HCT116 (cell line): ENCODE results near the gene BBX. TPM values are rescaled to one million over a fixed set of nuclear protein-coding genes. Genes with fewer than 3 reads are reported as not detected.

Experiments used
- ATAC-seq: fragments of 200-7000 bp; cut with Tn5 transposase; 2 replicates; pipeline ENCODE4 v1.9.1; 2020; ENCODE audit warnings: mild to moderate bottlenecking, moderate library complexity
- BruUV-seq: library from RNA; stranded (reverse); fragments of 400-500 nt; replicated peaks from 2 replicates; lab custom pipeline; 2021; lab: Mats Ljungman, UMichigan
- CTCF ChIA-PET: fragments of 300-600 bp; sonication (Branson Sonifier 250); formaldehyde crosslinking; loops from one replicate; lab custom pipeline; 2021; ENCODE audit warnings: antibody characterized with exemption; lab: Charles Lee
- POLR2A ChIA-PET: fragments of 300-600, 350-600 bp; sonication (Branson Sonifier 250); formaldehyde crosslinking; loops from one replicate; lab custom pipeline; 2021; ENCODE audit warnings: antibody characterized with exemption; lab: Charles Lee
- RAD21 ChIA-PET, 2 experiments: fragments of 300-600 bp; sonication (Branson Sonifier 250); formaldehyde crosslinking; loops; one replicate each; lab custom pipeline; 2023; ENCODE audit warnings: low total read pairs in 2 of 2; ENCODE audit not compliant: uncharacterized antibody in 2 of 2, unreplicated experiment in 2 of 2, low non-redundant PET in 1 of 2; lab: Charles Lee
- DNase-seq: peaks from one replicate; pipeline ENCODE4 v3.0.0-alpha.2; 2010; ENCODE audit warnings: low read depth, low spot score
- H2AFZ ChIP-seq: fragments of 200-600 bp; shearing (Covaris generic), sonication (generic); 2 replicates; pipeline ENCODE4 v1.6.1; 2017; ENCODE audit warnings: low read depth, mixed run types, mixed read lengths, antibody characterized with exemption, low read length; ENCODE audit not compliant: poor library complexity, severe bottlenecking
- H3K27ac ChIP-seq: 2 replicates; pipeline ENCODE4 v1.5.1; 2012; ENCODE audit warnings: low read depth, low read length
- H3K27me3 ChIP-seq: fragments of 200-600 bp; sonication (generic); 2 replicates; pipeline ENCODE4 v1.6.1; 2016; ENCODE audit warnings: mixed run types, low read length, mixed read lengths; ENCODE audit not compliant: insufficient read depth
- H3K36me3 ChIP-seq, 2 experiments: fragments of 200-500 bp in 1 of 2; fragments of 200-600 bp in 1 of 2; sonication (Bioruptor generic) in 1 of 2; sonication (generic) in 1 of 2; 2 replicates each; pipeline versions ENCODE4 v1.5.1 to v1.6.1; 2014 to 2016; ENCODE audit warnings: low read length in 2 of 2, inconsistent platforms in 1 of 2, mixed read lengths in 1 of 2, mixed run types in 1 of 2; ENCODE audit not compliant: insufficient read depth in 2 of 2, control insufficient read depth in 1 of 2
- H3K4me1 ChIP-seq, 2 experiments: fragments of 200-600 bp in 1 of 2; sonication (generic) in 1 of 2; 2 replicates each; pipeline versions ENCODE4 v1.5.1 to v1.6.1; 2012 to 2017; ENCODE audit warnings: low read length in 2 of 2, inconsistent platforms in 1 of 2, mild to moderate bottlenecking in 1 of 2, mixed read lengths in 1 of 2, mixed run types in 1 of 2, moderate library complexity in 1 of 2; ENCODE audit not compliant: insufficient read depth in 2 of 2, control insufficient read depth in 1 of 2
- H3K4me2 ChIP-seq: fragments of 200-600 bp; sonication (generic); 2 replicates; pipeline ENCODE4 v1.6.1; 2017; ENCODE audit warnings: mixed run types, low read length, mixed read lengths
- H3K4me3 ChIP-seq, 2 experiments: fragments of 200-600 bp in 1 of 2; sonication (generic) in 1 of 2; replicated peaks in 1 of 2; 2 replicates each; pipeline ENCODE4 v1.5.1; 2011 to 2016; ENCODE audit warnings: low read length in 2 of 2, control low read depth in 1 of 2, low read depth in 1 of 2, mild to moderate bottlenecking in 1 of 2, mixed read lengths in 1 of 2, mixed run types in 1 of 2
- H3K79me2 ChIP-seq: fragments of 200-600 bp; sonication (generic); 2 replicates; pipeline ENCODE4 v1.6.1; 2017; ENCODE audit warnings: mild to moderate bottlenecking, mixed run types, low read length, moderate library complexity, mixed read lengths; ENCODE audit not compliant: insufficient read depth
- H3K9ac ChIP-seq: fragments of 200-600 bp; sonication (generic); 2 replicates; pipeline ENCODE4 v1.6.1; 2016; ENCODE audit warnings: low read length, mixed read lengths
- H3K9me2 ChIP-seq: fragments of 200-600 bp; sonication (generic), shearing (Covaris generic); 2 replicates; pipeline ENCODE4 v1.6.1; 2017; ENCODE audit warnings: mixed run types, mild to moderate bottlenecking, moderate library complexity; ENCODE audit not compliant: insufficient read depth
- H3K9me3 ChIP-seq, 2 experiments: fragments of 200-500 bp in 1 of 2; fragments of 200-600 bp in 1 of 2; sonication (Bioruptor generic) in 1 of 2; sonication (generic) in 1 of 2; 2 replicates each; pipeline ENCODE4 v1.6.1; 2014 to 2017; ENCODE audit warnings: low read length in 2 of 2, mixed read lengths in 2 of 2, inconsistent platforms in 1 of 2, low read depth in 1 of 2, mild to moderate bottlenecking in 1 of 2, mixed run types in 1 of 2, moderate library complexity in 1 of 2; ENCODE audit not compliant: control insufficient read depth in 1 of 2, insufficient read depth in 1 of 2
- H4K20me1 ChIP-seq: fragments of 200-600 bp; sonication (generic), shearing (Covaris generic); 2 replicates; pipeline ENCODE4 v1.6.1; 2017; ENCODE audit warnings: mixed run types, mild to moderate bottlenecking, moderate library complexity; ENCODE audit not compliant: insufficient read depth
- CBX3 ChIP-seq: IDR thresholded peaks from 2 replicates; pipeline ENCODE4 v1.6.1; 2012; ENCODE audit warnings: low read depth
- EGR1 ChIP-seq: IDR thresholded peaks from 2 replicates; pipeline ENCODE4 v1.6.1; 2012; ENCODE audit warnings: low read depth
- ELF1 ChIP-seq: IDR thresholded peaks from 2 replicates; pipeline ENCODE4 v1.6.1; 2012; ENCODE audit warnings: low read depth, borderline replicate concordance
- EZH2 ChIP-seq: fragments of 200-600 bp; sonication (generic); IDR thresholded peaks from 2 replicates; pipeline ENCODE4 v1.6.1; 2017; ENCODE audit warnings: antibody characterized with exemption, mixed run types
- POLR2AphosphoS5 ChIP-seq: IDR thresholded peaks from 2 replicates; pipeline ENCODE4 v1.6.1; 2011; ENCODE audit warnings: mild to moderate bottlenecking, low read depth, low read length, moderate library complexity
- SIN3A ChIP-seq: IDR thresholded peaks from 2 replicates; pipeline ENCODE4 v1.6.1; 2012; ENCODE audit warnings: low read depth
- SP1 ChIP-seq: IDR thresholded peaks from 2 replicates; pipeline ENCODE4 v1.6.1; 2012; ENCODE audit warnings: low read depth
- YY1 ChIP-seq: IDR thresholded peaks from 2 replicates; pipeline ENCODE4 v1.6.1; 2011; ENCODE audit warnings: low read length, low read depth, moderate library complexity, mild to moderate bottlenecking; ENCODE audit not compliant: insufficient replicate concordance; ENCODE audit errors: extremely low read depth
- ZFX ChIP-seq: fragments of 450-650 bp; IDR thresholded peaks from 2 replicates; pipeline ENCODE4 v1.6.1; 2017
- intact Hi-C: fragments of 100-400 bp; cut with micrococcal nuclease; formaldehyde crosslinking; loops from 2 replicates; pipeline ENCODE4 v1.10.0; 2022
- total RNA-seq: library from RNA; stranded (reverse); gene quantifications from one replicate; pipeline ENCODE4 v1.2.1, GENCODE V29; 2021; ENCODE audit not compliant: unreplicated experiment
- TF ChIP-seq, protein P1 (sequence below), 3 experiments: fragments of 200-600 bp in 1 of 3; sonication (generic) in 1 of 3; IDR thresholded peaks in 2 of 3; conservative IDR thresholded peaks in 1 of 3; 2 replicates each; pipeline ENCODE4 v1.5.1; 2012 to 2017; ENCODE audit warnings: low read depth in 2 of 3, low read length in 2 of 3, antibody characterized with exemption in 1 of 3, borderline replicate concordance in 1 of 3, control low read depth in 1 of 3, mild to moderate bottlenecking in 1 of 3, mixed read lengths in 1 of 3, mixed run types in 1 of 3, moderate library complexity in 1 of 3; ENCODE audit not compliant: insufficient read depth in 1 of 3

Gene BBX
- total RNA-seq, 1 experiment from 2014 or later, result 55.6 TPM

DNA sequence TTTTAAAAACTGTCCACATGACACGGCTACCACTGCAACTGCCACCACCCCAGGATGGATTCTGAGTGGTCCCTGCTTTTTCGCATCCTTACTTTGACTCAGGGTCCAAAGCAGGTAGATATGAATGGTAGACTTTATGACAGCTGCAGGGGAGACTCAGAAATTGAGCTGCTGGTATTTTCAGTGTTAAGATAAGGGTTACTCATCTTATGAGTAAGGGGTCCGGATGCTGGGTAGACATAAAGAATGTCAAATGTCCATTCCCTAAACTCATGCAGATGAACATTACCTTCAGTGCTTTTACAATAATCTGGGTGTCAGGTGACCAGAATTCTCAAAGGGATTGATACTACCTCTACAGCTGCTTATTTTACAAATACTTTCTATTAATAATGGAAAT, 25.9 kb upstream of the BBX start:
- ChIA-PET RAD21 (no interaction called here), CTCF (no interaction called here)
- H3K27me3 ChIP-seq, result no peaks in the 10 kb centered on the region
- H3K4me1 ChIP-seq, result no peaks in the 10 kb centered on the region
- no peaks in the 10 kb centered on the region for H3K9me3 ChIP-seq
- H3K9ac ChIP-seq, result no peak overlapping the region
- BruUV-seq, result no TSS peak
- no peak overlapping the region for H3K27ac ChIP-seq
- TF ChIP-seq CBX3 (no peak), SP1 (no peak), SIN3A (no peak), ELF1 (no peak), ZFX (no peak), EGR1 (no peak), YY1 (no peak), EZH2 (no peak), POLR2AphosphoS5 (no peak)
- TF ChIP-seq, protein P1, sequence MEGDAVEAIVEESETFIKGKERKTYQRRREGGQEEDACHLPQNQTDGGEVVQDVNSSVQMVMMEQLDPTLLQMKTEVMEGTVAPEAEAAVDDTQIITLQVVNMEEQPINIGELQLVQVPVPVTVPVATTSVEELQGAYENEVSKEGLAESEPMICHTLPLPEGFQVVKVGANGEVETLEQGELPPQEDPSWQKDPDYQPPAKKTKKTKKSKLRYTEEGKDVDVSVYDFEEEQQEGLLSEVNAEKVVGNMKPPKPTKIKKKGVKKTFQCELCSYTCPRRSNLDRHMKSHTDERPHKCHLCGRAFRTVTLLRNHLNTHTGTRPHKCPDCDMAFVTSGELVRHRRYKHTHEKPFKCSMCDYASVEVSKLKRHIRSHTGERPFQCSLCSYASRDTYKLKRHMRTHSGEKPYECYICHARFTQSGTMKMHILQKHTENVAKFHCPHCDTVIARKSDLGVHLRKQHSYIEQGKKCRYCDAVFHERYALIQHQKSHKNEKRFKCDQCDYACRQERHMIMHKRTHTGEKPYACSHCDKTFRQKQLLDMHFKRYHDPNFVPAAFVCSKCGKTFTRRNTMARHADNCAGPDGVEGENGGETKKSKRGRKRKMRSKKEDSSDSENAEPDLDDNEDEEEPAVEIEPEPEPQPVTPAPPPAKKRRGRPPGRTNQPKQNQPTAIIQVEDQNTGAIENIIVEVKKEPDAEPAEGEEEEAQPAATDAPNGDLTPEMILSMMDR (IDR thresholded peaks at IDR 0.05 in 2 of 3, conservative IDR thresholded peaks at IDR 0.05 in 1 of 3; ENCODE audit: borderline replicate concordance in 1 of 3, insufficient read depth in 1 of 3, low read depth in 2 of 3, low read length in 2 of 3), result no peak
- TF ChIP-seq, all 23 proteins: peak for 0
- ATAC-seq (no peak), DNase-seq (no peak)
- H2AFZ ChIP-seq, result no peak overlapping the region
- no peaks in the 10 kb centered on the region for H4K20me1 ChIP-seq
- no peak overlapping the region for H3K4me3 ChIP-seq
- no peaks in the 10 kb centered on the region for H3K36me3 ChIP-seq
- H3K4me2 ChIP-seq, result no peak overlapping the region
- POLR2A ChIA-PET, result no interaction called here
- intact Hi-C loops, result no loop called here
- no peaks in the 10 kb centered on the region for H3K9me2 ChIP-seq
- H3K79me2 ChIP-seq, result no peaks in the 10 kb centered on the region
